Activated naive CD4-positive, alpha-beta T cell treated with anti-CD3 and anti-CD28 coated beads, Interleukin-2, amount 50 U/mL, for 24 hours (primary cell): ENCODE measurements around the gene CCDC80.
"Not testable (repeated sequence)": the region's sequence is repeated elsewhere in the genome, so short reads cannot be mapped to it uniquely, and the experiment has no call there.

Source experiments
- H3K27ac Mint-ChIP-seq: one replicate; pipeline ENCODE4 v1.8.0; 2021; ENCODE audit warnings: mild to moderate bottlenecking, mixed read lengths
- H3K27me3 Mint-ChIP-seq: one replicate; pipeline ENCODE4 v1.8.0; 2021; ENCODE audit warnings: mixed read lengths
- H3K36me3 Mint-ChIP-seq: one replicate; pipeline ENCODE4 v1.8.0; 2021; ENCODE audit warnings: mixed read lengths
- H3K4me1 Mint-ChIP-seq: one replicate; pipeline ENCODE4 v1.8.0; 2021; ENCODE audit warnings: mixed read lengths
- H3K4me3 Mint-ChIP-seq: one replicate; pipeline ENCODE4 v1.8.0; 2021; ENCODE audit warnings: mild to moderate bottlenecking, mixed read lengths
- H3K9me3 Mint-ChIP-seq: one replicate; pipeline ENCODE4 v1.8.0; 2021; ENCODE audit warnings: mixed read lengths

CCDC80 gene

DNA sequence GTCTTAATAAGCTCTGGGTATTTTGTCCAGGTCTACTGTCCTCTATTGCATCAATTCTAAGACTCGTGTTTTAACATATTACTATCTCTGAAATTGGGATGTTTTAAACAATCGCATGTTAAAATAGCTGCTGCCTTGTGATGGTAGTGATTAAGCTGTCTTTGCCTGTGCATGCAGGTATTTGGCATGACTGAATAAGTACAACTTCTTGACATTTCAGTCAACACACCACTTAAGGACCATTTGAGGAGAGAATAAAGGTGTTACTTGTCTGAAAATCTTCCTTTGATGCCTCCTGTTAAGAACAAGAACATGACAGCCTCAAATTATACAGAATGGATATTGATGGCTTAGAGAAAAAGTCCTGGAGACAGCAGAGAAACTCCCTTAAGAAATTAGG, 46.1 kb downstream of the CCDC80 start:
- peaks cover 9% of the 10 kb centered on the region for H3K9me3 Mint-ChIP-seq
- H3K36me3 Mint-ChIP-seq = peaks cover 42% of the 10 kb centered on the region
- no peaks in the 10 kb centered on the region for H3K27me3 Mint-ChIP-seq
- H3K4me3 Mint-ChIP-seq = no peak overlapping the region
- no peak overlapping the region for H3K27ac Mint-ChIP-seq
- H3K4me1 Mint-ChIP-seq = peaks cover 8% of the 10 kb centered on the region

GRCh38 chr3:112593258-112593657, 47.7 kb downstream of the CCDC80 start:
- no peaks in the 10 kb centered on the region for H3K27me3 Mint-ChIP-seq
- H3K4me3 Mint-ChIP-seq = no peak overlapping the region
- H3K36me3 Mint-ChIP-seq = peaks cover 51% of the 10 kb centered on the region
- H3K9me3 Mint-ChIP-seq = peaks cover 9% of the 10 kb centered on the region
- peaks cover 8% of the 10 kb centered on the region for H3K4me1 Mint-ChIP-seq
- H3K27ac Mint-ChIP-seq = no peak overlapping the region

- Mint-ChIP-seq H3K9me3 (peaks cover 2% of the 10 kb centered on the region), H3K27me3 (no peaks in the 10 kb centered on the region), H3K4me1 (peaks cover 12% of the 10 kb centered on the region), H3K4me3 (no peak overlapping the region), H3K36me3 (peaks cover 47% of the 10 kb centered on the region), H3K27ac (no peak overlapping the region)
Observed at GRCh38 chr3:112587336-112587735, 53.6 kb downstream of the CCDC80 start.

DNA sequence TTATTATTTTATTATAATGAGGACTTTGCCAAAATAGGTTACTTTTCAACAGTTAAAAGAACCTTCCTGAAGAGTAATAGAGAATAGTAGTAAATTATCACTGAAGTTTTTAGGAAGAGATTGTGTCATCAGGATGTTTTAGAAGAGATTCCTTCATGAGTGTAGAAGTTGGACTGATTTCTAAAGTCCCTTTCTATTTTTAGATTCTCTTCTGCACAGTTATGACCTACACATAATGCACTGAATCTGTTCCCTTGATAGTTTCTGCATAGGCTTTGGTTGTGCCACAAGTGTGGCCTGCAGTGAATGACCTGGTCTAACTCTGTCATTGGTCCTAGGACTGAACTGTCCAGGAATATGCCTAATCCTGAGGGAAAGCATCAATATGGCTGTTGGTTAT, 55.2 kb downstream of the CCDC80 start:
- Mint-ChIP-seq H3K9me3 (no peaks in the 10 kb centered on the region), H3K4me1 (peaks cover 12% of the 10 kb centered on the region), H3K36me3 (peaks cover 37% of the 10 kb centered on the region), H3K27me3 (no peaks in the 10 kb centered on the region), H3K27ac (no peak overlapping the region), H3K4me3 (no peak overlapping the region)

GRCh38 chr3:112583105-112583504, 57.8 kb downstream of the CCDC80 start:
- H3K27me3 Mint-ChIP-seq = no peaks in the 10 kb centered on the region
- H3K9me3 Mint-ChIP-seq = no peaks in the 10 kb centered on the region
- peaks cover 12% of the 10 kb centered on the region for H3K4me1 Mint-ChIP-seq
- peaks cover 28% of the 10 kb centered on the region for H3K36me3 Mint-ChIP-seq
- no peak overlapping the region for H3K27ac Mint-ChIP-seq
- H3K4me3 Mint-ChIP-seq = no peak overlapping the region

DNA sequence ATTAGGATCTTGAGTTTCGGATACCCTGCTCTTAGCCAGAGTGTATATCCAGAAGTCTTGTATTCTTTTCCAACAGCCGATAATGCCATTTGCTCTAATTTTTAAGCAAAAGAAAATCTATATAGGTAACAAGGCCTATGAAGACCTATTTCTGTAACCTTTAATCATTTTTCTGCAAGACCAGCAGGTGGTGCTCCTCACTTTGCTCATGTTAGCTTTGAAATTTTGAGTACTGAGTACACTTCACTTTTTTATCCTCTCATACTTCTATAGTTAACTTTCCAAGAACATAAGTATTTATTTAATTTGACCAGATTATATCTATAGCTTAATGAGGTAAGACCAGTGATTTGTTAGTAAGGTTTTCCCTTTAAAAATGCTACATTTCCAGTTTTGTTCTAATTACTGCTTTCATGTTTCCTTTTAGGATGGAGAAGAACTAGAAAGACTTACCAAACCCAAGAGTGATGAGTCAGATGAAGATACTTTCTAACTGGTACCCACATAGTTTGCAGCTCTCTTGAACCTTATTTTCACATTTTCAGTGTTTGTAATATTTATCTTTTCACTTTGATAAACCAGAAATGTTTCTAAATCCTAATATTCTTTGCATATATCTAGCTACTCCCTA, 58.6 kb downstream of the CCDC80 start:
- peaks cover 9% of the 10 kb centered on the region for H3K4me1 Mint-ChIP-seq
- H3K4me3 Mint-ChIP-seq = no peak overlapping the region
- no peaks in the 10 kb centered on the region for H3K27me3 Mint-ChIP-seq
- H3K9me3 Mint-ChIP-seq = no peaks in the 10 kb centered on the region
- peaks cover 23% of the 10 kb centered on the region for H3K36me3 Mint-ChIP-seq
- H3K27ac Mint-ChIP-seq = no peak overlapping the region

DNA sequence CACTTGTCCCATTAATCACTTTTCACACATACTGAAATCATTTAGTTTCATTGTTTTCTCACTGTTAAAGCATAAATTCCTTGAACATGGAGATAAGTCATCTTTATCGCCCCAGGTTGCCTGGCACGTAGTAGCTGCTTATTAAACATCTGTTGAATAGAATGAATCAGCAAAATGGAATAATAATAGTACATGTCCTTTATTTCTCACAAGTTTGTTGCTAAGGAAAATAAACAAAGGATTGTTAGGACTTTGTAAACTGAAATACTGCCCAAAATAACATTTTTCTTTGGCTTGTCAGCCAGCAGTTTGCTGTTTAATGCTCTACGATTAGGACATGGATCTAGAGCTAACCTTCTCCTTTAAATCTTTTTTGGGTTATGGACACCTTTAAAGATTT, 61.2 kb downstream of the CCDC80 start:
- Mint-ChIP-seq H3K36me3 (peaks cover 14% of the 10 kb centered on the region), H3K4me1 (peaks cover 9% of the 10 kb centered on the region), H3K4me3 (no peak overlapping the region), H3K27ac (no peak overlapping the region), H3K9me3 (no peaks in the 10 kb centered on the region), H3K27me3 (no peaks in the 10 kb centered on the region)

GRCh38 chr3:112579232-112579631, 61.7 kb downstream of the CCDC80 start:
- Mint-ChIP-seq H3K27ac (no peak overlapping the region), H3K9me3 (no peaks in the 10 kb centered on the region), H3K36me3 (peaks cover 14% of the 10 kb centered on the region), H3K4me3 (no peak overlapping the region), H3K4me1 (peaks cover 9% of the 10 kb centered on the region), H3K27me3 (no peaks in the 10 kb centered on the region)

DNA sequence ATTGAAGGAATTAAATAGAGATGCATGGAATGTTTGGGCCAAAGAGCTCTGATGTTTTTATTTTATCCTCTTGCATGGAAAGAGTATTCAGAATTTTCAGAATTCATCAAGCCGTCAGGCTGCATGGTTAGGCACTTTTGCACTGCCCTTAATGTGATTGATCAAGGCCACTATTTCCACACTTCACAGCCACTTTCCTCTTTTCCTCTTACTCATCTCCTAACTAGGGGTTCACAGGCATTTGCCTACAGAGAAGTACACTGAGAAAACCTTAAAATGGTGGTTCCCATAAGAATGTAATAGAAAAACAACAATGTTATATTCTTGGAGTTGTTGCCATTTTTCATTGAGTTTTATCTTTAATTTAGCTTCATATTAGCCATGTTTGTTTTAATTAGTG, 68.2 kb downstream of the CCDC80 start:
- no peak overlapping the region for H3K27ac Mint-ChIP-seq
- H3K4me1 Mint-ChIP-seq = peaks cover 32% of the 10 kb centered on the region
- H3K4me3 Mint-ChIP-seq = no peak overlapping the region
- peaks cover 12% of the 10 kb centered on the region for H3K36me3 Mint-ChIP-seq
- H3K9me3 Mint-ChIP-seq = no peaks in the 10 kb centered on the region
- no peaks in the 10 kb centered on the region for H3K27me3 Mint-ChIP-seq

DNA sequence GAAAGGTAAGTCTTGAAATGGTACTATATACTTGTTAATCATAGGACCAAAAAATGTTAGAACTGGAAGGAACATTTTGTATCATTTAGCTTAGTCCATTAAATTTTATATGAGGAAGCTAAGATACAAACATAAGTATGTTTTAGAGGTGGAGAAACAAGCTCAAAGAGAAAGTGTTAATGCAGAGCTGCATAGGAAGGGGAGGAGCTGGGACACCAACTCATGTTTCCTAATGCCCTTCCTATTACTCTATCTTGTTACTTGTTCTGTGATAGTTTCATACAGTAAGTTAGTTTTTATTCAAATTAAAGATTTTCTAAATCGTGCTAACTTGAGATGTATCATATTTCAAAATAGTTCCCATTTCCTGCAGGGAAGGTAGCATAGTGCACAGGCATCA, 71.7 kb downstream of the CCDC80 start:
- no peak overlapping the region for H3K27ac Mint-ChIP-seq
- peaks cover 19% of the 10 kb centered on the region for H3K36me3 Mint-ChIP-seq
- peaks cover 47% of the 10 kb centered on the region for H3K4me1 Mint-ChIP-seq
- no peak overlapping the region for H3K4me3 Mint-ChIP-seq
- H3K27me3 Mint-ChIP-seq = no peaks in the 10 kb centered on the region
- H3K9me3 Mint-ChIP-seq = no peaks in the 10 kb centered on the region

- peaks cover 53% of the 10 kb centered on the region for H3K4me1 Mint-ChIP-seq
Observed at GRCh38 chr3:112568642-112569041, 72.3 kb downstream of the CCDC80 start.

GRCh38 chr3:112564940-112565305, 76.0 kb downstream of the CCDC80 start:
- Mint-ChIP-seq H3K36me3 (peaks cover 13% of the 10 kb centered on the region), H3K9me3 (no peaks in the 10 kb centered on the region), H3K4me1 (peaks cover 69% of the 10 kb centered on the region), H3K4me3 (no peak overlapping the region), H3K27ac (no peak overlapping the region), H3K27me3 (no peaks in the 10 kb centered on the region)

More at GRCh38 chr3:112568642-112569041, 72.3 kb downstream of the CCDC80 start:
- no peak overlapping the region for H3K4me3 Mint-ChIP-seq
- H3K27me3 Mint-ChIP-seq = no peaks in the 10 kb centered on the region
- H3K27ac Mint-ChIP-seq = no peak overlapping the region
- peaks cover 21% of the 10 kb centered on the region for H3K36me3 Mint-ChIP-seq
- H3K9me3 Mint-ChIP-seq = no peaks in the 10 kb centered on the region

- Mint-ChIP-seq H3K27ac (peak overlapping the region; percentile 56), H3K4me3 (peak overlapping the region; percentile 35), H3K36me3 (peaks cover 14% of the 10 kb centered on the region), H3K4me1 (peaks cover 69% of the 10 kb centered on the region)
- H3K27me3 Mint-ChIP-seq, H3K9me3 Mint-ChIP-seq: not testable (repeated sequence)
Observed at GRCh38 chr3:112564247-112564939, 76.5 kb downstream of the CCDC80 start.

GRCh38 chr3:112561734-112562529, 79.0 kb downstream of the CCDC80 start, which contains the start of the genes ATG3 and SLC35A5:
TSS of gene ATG3 (minus strand) at chr3:112561962. CDS start at chr3:112561528, 434 bp downstream.
TSS of gene SLC35A5 (plus strand) at chr3:112562045. CDS start at chr3:112563404, 1,359 bp downstream.
- Mint-ChIP-seq H3K27ac (peak within 1 kb of the TSS; percentile 99), H3K36me3 (peaks cover 20% of the 10 kb centered on the region), H3K4me3 (peak within 1 kb of the TSS; percentile 94), H3K9me3 (no peaks in the 10 kb centered on the region), H3K27me3 (no peaks in the 10 kb centered on the region), H3K4me1 (peaks cover 67% of the 10 kb centered on the region)

DNA sequence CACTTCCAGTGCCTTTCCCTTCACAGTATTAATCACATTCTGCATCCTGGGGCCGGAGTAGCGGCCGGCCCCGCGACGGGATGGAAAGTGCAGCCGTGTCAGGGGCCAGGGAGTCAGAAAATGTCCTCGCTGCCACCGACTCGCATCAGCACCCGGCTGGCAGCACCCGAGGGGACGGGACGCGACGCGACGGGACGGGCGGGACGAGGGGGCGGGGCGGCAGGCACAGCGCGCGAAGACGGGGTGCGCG, 79.5 kb downstream of the CCDC80 start:
- Mint-ChIP-seq H3K36me3 (peaks cover 17% of the 10 kb centered on the region), H3K27ac (peak overlapping the region; percentile 93), H3K4me1 (peaks cover 63% of the 10 kb centered on the region), H3K27me3 (no peaks in the 10 kb centered on the region), H3K9me3 (no peaks in the 10 kb centered on the region), H3K4me3 (peak overlapping the region; percentile 94)
